GM19397 (cell line): Measurements from ENCODE around the gene SUPT16H.

Experiments used
- ATAC-seq: cut with Tn5 transposase; IDR thresholded peaks from one replicate; pipeline ENCODE4 v1.9.1; 2021; ENCODE audit warnings: mild to moderate bottlenecking, moderate library complexity; ENCODE audit not compliant: unreplicated experiment

The SUPT16H gene

GRCh38 chr14:21369949-21370679 lies 13.7 kb downstream of the SUPT16H start:
- no peak for ATAC-seq

- no peak for ATAC-seq
Observed at GRCh38 chr14:21367582-21368144, 16.2 kb downstream of the SUPT16H start.

DNA sequence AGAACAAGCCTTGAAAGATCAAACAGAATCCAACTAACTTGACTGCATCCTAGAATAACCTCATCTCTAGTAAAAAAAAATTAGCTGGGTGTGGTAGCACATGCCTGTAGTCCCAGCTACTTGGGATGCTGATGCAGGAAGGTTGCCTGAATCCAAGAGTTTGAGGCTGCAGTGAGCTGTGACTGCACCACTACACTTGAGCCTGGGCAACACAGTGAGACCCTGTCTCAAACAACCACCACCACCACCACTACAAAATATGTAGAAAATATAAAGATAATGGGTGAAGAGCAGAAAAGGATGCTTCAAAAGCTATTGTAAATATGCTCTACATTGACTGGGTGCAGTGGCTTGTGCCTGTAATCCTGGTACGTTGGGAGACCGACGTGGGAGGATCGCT lies 27.3 kb downstream of the SUPT16H start:
- ATAC-seq, result no peak

- ATAC-seq, result no peak
Observed at GRCh38 chr14:21352587-21352986, 31.2 kb downstream of the SUPT16H start.

GRCh38 chr14:21350539-21350938 lies 33.3 kb downstream of the SUPT16H start:
- ATAC-seq, result no peak

DNA sequence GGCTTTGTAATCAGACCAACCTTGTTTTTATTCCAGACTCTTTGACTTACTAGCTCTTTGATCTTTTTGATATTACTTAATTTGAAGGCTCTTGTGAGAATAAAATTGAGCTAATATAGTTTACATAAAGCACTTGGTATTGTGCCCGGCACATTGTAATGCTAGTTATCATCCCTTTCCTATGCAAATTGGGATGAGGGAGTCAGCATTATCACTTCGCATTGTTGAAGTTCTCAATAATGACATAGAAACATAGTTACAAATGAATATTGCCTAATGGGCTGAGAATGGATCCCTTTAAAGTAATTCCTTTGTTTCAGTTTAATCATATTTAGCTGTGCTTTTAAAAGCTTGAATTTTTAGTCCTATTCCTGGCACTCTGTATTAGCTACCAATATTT lies 36.6 kb downstream of the SUPT16H start:
- no peak for ATAC-seq

GRCh38 chr14:21346532-21347135 lies 37.2 kb downstream of the SUPT16H start:
- ATAC-seq, result no peak

GRCh38 chr14:21343035-21343794 lies 40.6 kb downstream of the SUPT16H start:
- no peak for ATAC-seq

- ATAC-seq, result no peak
Observed at GRCh38 chr14:21334202-21334906, 49.5 kb downstream of the SUPT16H start.

DNA sequence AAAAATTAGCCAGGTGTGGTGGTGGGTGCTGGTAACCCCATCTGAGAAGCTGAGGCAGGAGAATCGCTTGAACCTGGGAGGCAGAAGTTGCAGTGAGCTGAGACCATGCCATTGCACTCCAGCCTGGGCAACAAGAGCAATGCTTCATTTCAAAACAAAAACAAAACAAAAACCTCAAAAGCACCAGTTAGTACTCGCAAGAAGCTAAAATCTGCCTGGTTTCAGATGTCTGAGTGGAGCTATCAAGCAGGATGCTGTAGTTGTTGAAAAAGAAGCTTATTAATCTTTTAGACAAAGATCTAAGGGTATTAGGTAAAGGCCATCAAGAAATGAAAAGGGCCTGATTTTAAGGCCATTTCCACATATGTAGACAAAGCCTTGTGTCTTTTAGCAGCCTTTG lies 50.9 kb downstream of the SUPT16H start:
- ATAC-seq, result no peak

- ATAC-seq, result no peak
Observed at GRCh38 chr14:21326972-21327371, 56.8 kb downstream of the SUPT16H start.

DNA sequence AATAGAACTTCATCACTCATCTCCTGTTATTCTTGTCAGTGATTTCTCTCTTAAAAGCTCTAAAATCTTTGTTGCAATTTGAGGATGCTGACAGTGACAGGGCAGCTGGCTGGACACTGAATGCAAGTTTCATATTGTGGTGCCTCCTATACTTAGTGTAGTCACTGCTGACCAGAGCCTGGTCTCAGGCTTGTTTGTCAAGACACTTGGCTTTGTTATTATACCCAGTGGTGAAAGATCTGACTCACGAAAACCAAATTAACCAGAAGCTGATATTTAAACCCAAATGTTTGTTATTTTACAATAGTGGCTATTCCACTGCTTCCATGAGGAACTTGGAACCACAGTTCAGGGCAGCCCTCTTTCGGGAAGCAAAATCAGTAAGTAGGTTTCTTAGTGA lies 61.1 kb downstream of the SUPT16H start:
- ATAC-seq, result no peak

DNA sequence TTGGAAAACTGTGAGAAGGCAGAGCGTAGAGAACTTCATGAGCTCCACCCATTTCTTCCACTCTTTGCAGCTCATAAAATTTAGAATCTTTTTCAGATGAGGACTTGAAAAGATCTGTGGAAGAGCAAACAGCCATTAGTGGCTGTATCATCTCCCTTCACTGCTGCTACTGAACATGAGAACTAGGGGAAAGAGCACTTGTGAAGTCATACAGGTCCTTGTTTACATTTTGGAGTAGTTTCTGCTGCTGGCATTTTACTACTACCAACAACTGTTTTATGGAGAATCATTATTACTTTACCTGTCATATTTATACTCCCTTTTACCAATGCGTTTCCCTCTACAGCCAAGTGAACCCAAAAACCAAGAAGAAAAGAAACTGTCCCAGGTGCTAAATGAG lies 62.9 kb downstream of the SUPT16H start:
- no peak for ATAC-seq

GRCh38 chr14:21317398-21317797 lies 66.4 kb downstream of the SUPT16H start:
- ATAC-seq, result no peak

- no peak for ATAC-seq
Observed at GRCh38 chr14:21313512-21313911, 70.3 kb downstream of the SUPT16H start.

DNA sequence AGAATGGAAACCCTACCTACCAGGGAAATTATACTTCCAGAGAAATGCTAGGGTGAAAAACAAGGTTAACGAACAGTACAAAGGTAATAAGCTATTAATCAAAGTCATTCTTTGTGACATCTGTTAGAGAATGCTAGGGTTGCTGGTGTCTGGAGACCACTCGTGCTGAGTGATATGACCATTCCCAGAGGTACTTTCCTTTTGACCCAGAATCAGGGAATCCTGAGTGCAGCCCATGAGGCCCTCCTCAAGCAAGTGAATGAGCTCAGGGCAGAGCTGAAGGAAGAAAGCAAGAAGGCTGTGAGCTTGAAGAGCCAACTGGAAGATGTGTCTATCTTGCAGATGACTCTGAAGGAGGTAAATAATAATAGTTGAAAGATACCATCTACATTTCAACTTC lies 72.2 kb downstream of the SUPT16H start:
- no peak for ATAC-seq

GRCh38 chr14:21309956-21310355 lies 73.9 kb downstream of the SUPT16H start:
- no peak for ATAC-seq

DNA sequence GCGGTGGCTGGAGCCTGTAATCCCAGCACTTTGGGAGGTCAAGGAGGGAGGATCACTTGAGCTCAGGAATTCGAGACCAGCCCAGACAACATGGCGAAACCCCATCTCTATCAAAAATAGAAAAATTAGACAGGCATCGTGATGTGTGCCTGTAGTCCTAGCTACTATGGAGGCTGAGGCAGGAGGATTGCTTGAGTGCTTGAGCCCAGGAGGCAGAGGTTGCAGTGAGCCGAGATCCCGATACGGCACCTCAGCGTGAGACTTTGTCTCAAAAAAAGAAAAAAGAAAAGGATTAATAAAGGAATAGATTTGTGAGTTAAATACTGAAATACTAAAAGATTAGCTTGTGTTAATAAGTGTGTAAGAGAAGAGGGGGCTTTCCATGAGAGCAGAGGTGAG lies 74.6 kb downstream of the SUPT16H start:
- ATAC-seq, result no peak

- ATAC-seq, result peak; percentile 74
Observed at GRCh38 chr14:21308479-21309237, 75.2 kb downstream of the SUPT16H start.

DNA sequence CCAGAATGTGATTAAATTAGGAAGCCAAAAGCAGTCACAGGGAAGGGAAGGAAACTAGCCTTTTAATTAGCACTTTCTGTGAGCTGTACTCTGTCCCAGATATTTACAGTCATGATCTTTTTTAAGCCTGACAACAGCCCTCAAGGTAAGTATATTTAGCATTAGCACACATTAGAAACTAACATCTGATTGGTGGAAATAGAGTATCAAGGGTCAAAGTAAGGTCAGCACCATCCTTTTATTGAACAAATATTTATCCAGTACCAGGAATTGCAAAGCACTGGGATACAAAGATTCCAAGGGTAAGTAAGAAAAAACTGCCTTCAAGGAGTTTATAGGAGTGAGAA lies 75.7 kb downstream of the SUPT16H start:
- no peak for ATAC-seq
